Fibroblast of pulmonary artery (primary cell): ENCODE data around the gene LTBP3.

Experiments
- DNase-seq: peaks from one replicate; pipeline ENCODE4 v3.0.0-alpha.2; 2010; ENCODE audit warnings: low read depth
- H3K4me3 ChIP-seq: replicated peaks from 2 replicates; pipeline ENCODE4 v1.5.1; 2011; ENCODE audit warnings: low read depth, mild to moderate bottlenecking, control low read depth, low read length, moderate library complexity
- CTCF ChIP-seq: IDR thresholded peaks from 2 replicates; pipeline ENCODE4 v1.5.1; 2011; ENCODE audit warnings: mild to moderate bottlenecking, control low read depth, low read length, inconsistent platforms; ENCODE audit errors: missing control alignments

The LTBP3 gene

GRCh38 chr11:65489035-65489705 is 69.0 kb downstream of the LTBP3 start:
- H3K4me3 ChIP-seq: no peak overlapping the region
- no peak for TF ChIP-seq CTCF
- peak; percentile 87 for DNase-seq
